CD14-positive monocyte (primary cell): ENCODE measurements around the gene URM1. TPM values are rescaled to one million over a fixed set of nuclear protein-coding genes. Genes with fewer than 3 reads are reported as not detected.

Experiments
- DNase-seq, 3 donors: peaks; one replicate each; pipeline ENCODE4 v3.0.0-alpha.2; 2011 to 2022
- H2AFZ ChIP-seq: 2 replicates; pipeline ENCODE4 v1.6.0; 2012; ENCODE audit warnings: mild to moderate bottlenecking, low read depth, low read length, inconsistent platforms; ENCODE audit not compliant: insufficient read depth, poor library complexity, severe bottlenecking
- H3K27ac ChIP-seq, 2 donors: 1 replicate in 1 of 2; 2 replicates in 1 of 2; pipeline ENCODE4 v1.5.1; 2012 to 2013; ENCODE audit warnings: low read length in 2 of 2, control low read depth in 1 of 2, inconsistent platforms in 1 of 2, low read depth in 1 of 2, mild to moderate bottlenecking in 1 of 2
- H3K27me3 ChIP-seq, 2 donors: one replicate each; pipeline versions ENCODE4 v1.6.0 to v1.6.1; 2011 to 2013; ENCODE audit warnings: low read length in 2 of 2; ENCODE audit not compliant: control insufficient read depth in 2 of 2, insufficient read depth in 2 of 2
- H3K36me3 ChIP-seq, 2 donors: replicated peaks in 1 of 2; 1 replicate in 1 of 2; 2 replicates in 1 of 2; pipeline versions ENCODE4 v1.5.1 to v1.6.1; 2012 to 2013; ENCODE audit warnings: low read length in 2 of 2, control low read depth in 1 of 2, inconsistent platforms in 1 of 2, mild to moderate bottlenecking in 1 of 2; ENCODE audit not compliant: insufficient read depth in 2 of 2, control insufficient read depth in 1 of 2
- H3K4me1 ChIP-seq, 2 donors: 1 replicate in 1 of 2; 2 replicates in 1 of 2; pipeline versions ENCODE4 v1.5.1 to v1.6.1; 2012 to 2013; ENCODE audit warnings: low read length in 2 of 2, control low read depth in 1 of 2, inconsistent platforms in 1 of 2, mild to moderate bottlenecking in 1 of 2, moderate library complexity in 1 of 2; ENCODE audit not compliant: insufficient read depth in 2 of 2, control insufficient read depth in 1 of 2
- H3K4me2 ChIP-seq: replicated peaks from 2 replicates; pipeline ENCODE3; 2012; ENCODE audit warnings: low read length, moderate library complexity, mild to moderate bottlenecking; ENCODE audit not compliant: poor library complexity, severe bottlenecking; ENCODE audit errors: extremely low read depth
- H3K4me3 ChIP-seq, 3 experiments: fragments of 200-600 bp in 1 of 3; sonication (generic) in 1 of 3; replicated peaks in 1 of 3; 1 replicate in 2 of 3; 2 replicates in 1 of 3; pipeline ENCODE4 v1.5.1; 2011 to 2013; ENCODE audit warnings: low read length in 3 of 3, mild to moderate bottlenecking in 3 of 3, control low read depth in 2 of 3, low read depth in 2 of 3, inconsistent platforms in 1 of 3, moderate library complexity in 1 of 3
- H3K79me2 ChIP-seq: 2 replicates; pipeline ENCODE4 v1.6.0; 2012; ENCODE audit warnings: mild to moderate bottlenecking, control low read depth, inconsistent platforms, low read length, moderate library complexity; ENCODE audit not compliant: insufficient read depth
- H3K9ac ChIP-seq: 2 replicates; pipeline ENCODE4 v1.6.0; 2017; ENCODE audit warnings: low read length, mild to moderate bottlenecking; ENCODE audit not compliant: insufficient read depth, poor library complexity, severe bottlenecking
- H3K9me3 ChIP-seq, 2 donors: replicated peaks in 1 of 2; 1 replicate in 1 of 2; 2 replicates in 1 of 2; pipeline versions ENCODE4 v1.5.1 to v1.6.1; 2012 to 2013; ENCODE audit warnings: low read length in 2 of 2, control low read depth in 1 of 2; ENCODE audit not compliant: control insufficient read depth in 1 of 2, insufficient read depth in 1 of 2
- H4K20me1 ChIP-seq: 2 replicates; pipeline ENCODE4 v1.6.0; 2012; ENCODE audit warnings: mild to moderate bottlenecking, low read length, control low read depth, moderate library complexity; ENCODE audit not compliant: insufficient read depth
- H3K27ac Mint-ChIP-seq, 7 donors: one replicate each; pipeline ENCODE4 v1.8.0; 2020; ENCODE audit warnings: mild to moderate bottlenecking in 7 of 7, mixed read lengths in 7 of 7, moderate library complexity in 6 of 7, inconsistent platforms in 2 of 7
- H3K27me3 Mint-ChIP-seq, 3 donors: one replicate each; pipeline ENCODE4 v1.8.0; 2021 to 2022; ENCODE audit warnings: low read depth in 3 of 3, mild to moderate bottlenecking in 3 of 3, mixed read lengths in 3 of 3, moderate library complexity in 3 of 3, inconsistent platforms in 1 of 3
- H3K36me3 Mint-ChIP-seq, 2 donors: one replicate each; pipeline ENCODE4 v1.8.0; 2020; ENCODE audit warnings: mixed read lengths in 2 of 2, inconsistent platforms in 1 of 2, mild to moderate bottlenecking in 1 of 2
- H3K4me1 Mint-ChIP-seq: one replicate; pipeline ENCODE4 v1.8.0; 2020; ENCODE audit warnings: mild to moderate bottlenecking, mixed read lengths
- H3K4me3 Mint-ChIP-seq, 2 donors: one replicate each; pipeline ENCODE4 v1.8.0; 2020; ENCODE audit warnings: mild to moderate bottlenecking in 2 of 2, mixed read lengths in 2 of 2, moderate library complexity in 1 of 2
- H3K9me3 Mint-ChIP-seq, 7 donors: one replicate each; pipeline ENCODE4 v1.8.0; 2020 to 2022; ENCODE audit warnings: mixed read lengths in 7 of 7, mild to moderate bottlenecking in 6 of 7, moderate library complexity in 6 of 7, inconsistent platforms in 2 of 7
- CTCF ChIP-seq: fragments of 200-600 bp; IDR thresholded peaks from one replicate; pipeline ENCODE4 v1.8.0; 2022; ENCODE audit warnings: antibody characterized with exemption, mild to moderate bottlenecking
- WGBS: methylation state at CpG from one replicate; pipeline ENCODE4 v1.1.5; 2013; ENCODE audit warnings: missing lambda C conversion rate; ENCODE audit not compliant: insufficient coverage; 5-methylcytosine and 5-hydroxymethylcytosine counted together
- intact Hi-C, 2 donors: fragments of 100-400 bp; cut with micrococcal nuclease; formaldehyde crosslinking; loops; one replicate each; pipeline versions ENCODE4 v1.15.0 to v1.15.1; 2023
- polyA plus RNA-seq, 3 donors: library from polyadenylated mRNA; depleted of rRNA in 1 of 3; unstranded in 2 of 3; stranded (reverse) in 1 of 3; fragments of 300-500 nt in 2 of 3; fragments of >200 nt in 1 of 3; fragmentation: Illumina TruSeq in 2 of 3; gene quantifications; 1 replicate in 2 of 3; 2 replicates in 1 of 3; pipeline ENCODE4 v1.2.3, GENCODE V29; 2012 to 2021

The URM1 gene
- polyA plus RNA-seq, 3 donors, result 37.5 to 39.7 (median 38.3) TPM

- Histone ChIP-seq H3K4me1 (peaks cover 3% of the 10 kb centered on the region in 2 donors), H3K9ac (no peak overlapping the region), H3K4me3 (no peak overlapping the region), H3K36me3 (peaks cover 49 to 59% of the 10 kb centered on the region in 2 donors), H3K79me2 (no peaks in the 10 kb centered on the region), H3K9me3 (no peaks in the 10 kb centered on the region), H2AFZ (no peak overlapping the region), H3K27me3 (no peaks in the 10 kb centered on the region), H3K27ac (no peak overlapping the region), H3K4me2 (no peak overlapping the region), H4K20me1 (no peaks in the 10 kb centered on the region)
- Mint-ChIP-seq H3K4me1 (peaks cover 5% of the 10 kb centered on the region), H3K27me3 (peaks cover 4 to 9% (median 6%) of the 10 kb centered on the region in 3 donors), H3K4me3 (no peak overlapping the region), H3K36me3 (peaks cover 36 to 56% of the 10 kb centered on the region in 2 donors), H3K9me3 (peaks cover 0 to 9% (median 6%) of the 10 kb centered on the region in 7 donors), H3K27ac (no peak overlapping the region)
- DNase-seq, result no peak
- WGBS, result 96% methylated on average over 16 of the region's 21 CpGs
- no peak for TF ChIP-seq CTCF
- intact Hi-C loops, result no loop called here
Measured at GRCh38 chr9:128391956-128392301, 20.8 kb downstream of the URM1 start.

- no peak overlapping the region for H2AFZ ChIP-seq
- no peak overlapping the region for H3K4me3 ChIP-seq
- Mint-ChIP-seq H3K27ac (no peak overlapping the region), H3K27me3 (peaks cover 7 to 14% (median 12%) of the 10 kb centered on the region in 3 donors), H3K36me3 (peaks cover 34 to 51% of the 10 kb centered on the region in 2 donors), H3K4me3 (no peak overlapping the region), H3K9me3 (peaks cover 0 to 9% (median 6%) of the 10 kb centered on the region in 7 donors), H3K4me1 (peaks cover 11% of the 10 kb centered on the region)
- H3K4me1 ChIP-seq, result peaks cover 9% of the 10 kb centered on the region in 2 donors
- no peak for DNase-seq
- peaks cover 43 to 53% of the 10 kb centered on the region in 2 donors for H3K36me3 ChIP-seq
- H3K79me2 ChIP-seq, result no peaks in the 10 kb centered on the region
- H3K9me3 ChIP-seq, result no peaks in the 10 kb centered on the region
- no peak overlapping the region for H3K9ac ChIP-seq
- H4K20me1 ChIP-seq, result no peaks in the 10 kb centered on the region
- WGBS, result 95% methylated on average over 85 of the region's 88 CpGs
- no peak for TF ChIP-seq CTCF
- no peak overlapping the region for H3K4me2 ChIP-seq
- intact Hi-C loops, result no loop called here
- no peaks in the 10 kb centered on the region for H3K27me3 ChIP-seq
- no peak overlapping the region for H3K27ac ChIP-seq
Measured at GRCh38 chr9:128392302-128393144, 21.3 kb downstream of the URM1 start.
